Neural cell (in vitro differentiated cells): Measurements from ENCODE around the gene ECT2L.

ENCODE experiments used
- POLR2AphosphoS5 ChIP-seq: IDR thresholded peaks from 2 replicates; pipeline ENCODE4 v1.6.1; 2012
- TF ChIP-seq, protein P1 (sequence below): fragments of 450-650 bp; IDR thresholded peaks from 2 replicates; pipeline ENCODE4 v1.5.1; 2014; ENCODE audit warnings: antibody characterized with exemption, mild to moderate bottlenecking, moderate library complexity; ENCODE audit not compliant: poor library complexity, severe bottlenecking

DNA sequence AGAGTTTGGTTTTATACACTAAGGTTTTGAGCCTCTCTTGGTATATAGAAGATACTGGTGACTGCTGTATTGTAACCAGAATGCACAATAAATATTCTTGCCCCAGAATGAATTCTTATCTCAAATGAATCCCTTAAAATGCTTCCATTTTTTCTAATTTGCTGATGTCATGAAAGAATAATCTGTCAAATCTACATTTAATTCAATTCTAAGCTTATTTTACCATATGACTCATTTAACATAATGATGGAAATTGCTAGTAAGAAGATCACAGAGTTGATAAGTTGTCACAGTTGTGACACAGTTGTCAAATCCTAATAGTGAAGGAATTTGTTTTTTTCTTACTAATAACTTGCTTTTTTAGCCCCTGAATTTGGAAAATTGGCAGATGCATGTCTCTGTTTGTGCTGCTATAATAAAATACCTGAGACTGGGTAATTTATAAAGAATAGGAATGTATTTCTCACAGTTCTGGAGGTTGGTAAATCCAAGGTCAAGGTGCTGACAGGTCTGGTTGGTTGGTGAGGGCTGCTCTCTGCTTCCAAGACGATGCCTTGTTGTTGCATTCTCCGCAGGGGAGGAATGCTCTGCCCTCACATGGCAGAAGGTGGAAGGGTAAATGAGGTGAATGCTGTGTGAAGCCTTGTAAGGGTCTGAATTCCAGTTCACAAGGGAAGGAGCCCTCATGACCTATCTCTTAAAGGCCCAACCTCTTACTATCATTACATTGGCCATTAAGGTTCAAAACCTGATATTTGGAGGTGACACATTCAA is 4.7 kb downstream of the ECT2L start:
- TF ChIP-seq, protein P1, sequence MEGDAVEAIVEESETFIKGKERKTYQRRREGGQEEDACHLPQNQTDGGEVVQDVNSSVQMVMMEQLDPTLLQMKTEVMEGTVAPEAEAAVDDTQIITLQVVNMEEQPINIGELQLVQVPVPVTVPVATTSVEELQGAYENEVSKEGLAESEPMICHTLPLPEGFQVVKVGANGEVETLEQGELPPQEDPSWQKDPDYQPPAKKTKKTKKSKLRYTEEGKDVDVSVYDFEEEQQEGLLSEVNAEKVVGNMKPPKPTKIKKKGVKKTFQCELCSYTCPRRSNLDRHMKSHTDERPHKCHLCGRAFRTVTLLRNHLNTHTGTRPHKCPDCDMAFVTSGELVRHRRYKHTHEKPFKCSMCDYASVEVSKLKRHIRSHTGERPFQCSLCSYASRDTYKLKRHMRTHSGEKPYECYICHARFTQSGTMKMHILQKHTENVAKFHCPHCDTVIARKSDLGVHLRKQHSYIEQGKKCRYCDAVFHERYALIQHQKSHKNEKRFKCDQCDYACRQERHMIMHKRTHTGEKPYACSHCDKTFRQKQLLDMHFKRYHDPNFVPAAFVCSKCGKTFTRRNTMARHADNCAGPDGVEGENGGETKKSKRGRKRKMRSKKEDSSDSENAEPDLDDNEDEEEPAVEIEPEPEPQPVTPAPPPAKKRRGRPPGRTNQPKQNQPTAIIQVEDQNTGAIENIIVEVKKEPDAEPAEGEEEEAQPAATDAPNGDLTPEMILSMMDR, result peak; percentile 20
- no peak for TF ChIP-seq POLR2AphosphoS5
